Astrocyte (in vitro differentiated cells and primary cell): Measurements from ENCODE around the gene RCE1.

Experiments used
- CTCF ChIP-seq: IDR thresholded peaks from 2 replicates; pipeline ENCODE4 v1.5.1; 2011; ENCODE audit warnings: low read depth, mild to moderate bottlenecking, inconsistent platforms, low read length, moderate library complexity; ENCODE audit not compliant: insufficient read depth
- EZH2 ChIP-seq: IDR thresholded peaks from 2 replicates; pipeline ENCODE4 v1.6.1; 2012; ENCODE audit warnings: mild to moderate bottlenecking, low read length, inconsistent platforms; ENCODE audit not compliant: insufficient read depth

DNA sequence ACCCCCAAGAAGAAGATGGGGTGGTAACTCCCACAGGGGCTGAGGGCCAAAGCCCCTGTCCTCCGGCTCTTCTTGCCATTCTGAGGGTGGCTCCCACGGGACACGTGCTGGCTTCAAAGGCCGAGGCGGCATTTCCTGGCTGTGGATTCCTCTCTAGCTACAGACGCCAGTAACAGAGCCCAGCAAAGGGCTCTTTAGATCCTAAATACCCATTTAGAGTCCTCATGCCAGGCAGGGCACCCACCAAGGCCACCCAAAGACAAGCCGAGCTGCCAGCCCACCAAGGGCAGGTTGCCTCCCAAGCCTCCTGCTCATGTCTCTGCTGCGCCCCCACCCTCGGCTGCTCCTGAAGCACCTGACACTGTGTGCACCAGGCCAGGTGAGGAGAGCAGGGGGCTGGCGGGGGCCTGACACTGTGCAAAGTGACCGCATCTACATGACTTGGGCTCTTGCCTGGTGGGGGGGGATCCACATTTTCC is 19.4 kb downstream of the RCE1 start:
- TF ChIP-seq CTCF: no peak
- no peak for TF ChIP-seq EZH2
